H9 (cell line): ENCODE data around the gene CACHD1. TPM values are rescaled to one million over a fixed set of nuclear protein-coding genes. Genes with fewer than 3 reads are reported as not detected.

Source experiments
- DNase-seq: peaks from one replicate; pipeline ENCODE4 v3.0.0-alpha.2; 2017
- H2AFZ ChIP-seq: one replicate; pipeline ENCODE4 v1.6.1; 2013; ENCODE audit warnings: mild to moderate bottlenecking, low read length, control low read depth, moderate library complexity
- H2AK5ac ChIP-seq: 2 replicates; pipeline ENCODE4 v1.6.1; 2013; ENCODE audit warnings: low read length, control low read depth, mixed read lengths; ENCODE audit not compliant: insufficient read length
- H2BK120ac ChIP-seq: one replicate; pipeline ENCODE4 v1.6.1; 2013; ENCODE audit warnings: low read depth, mild to moderate bottlenecking, low read length, control low read depth, inconsistent platforms; ENCODE audit not compliant: poor library complexity, severe bottlenecking
- H2BK12ac ChIP-seq: 2 replicates; pipeline ENCODE4 v1.6.1; 2013; ENCODE audit warnings: low read length, control low read depth, mixed read lengths, low read depth; ENCODE audit not compliant: insufficient read length
- H2BK15ac ChIP-seq: 2 replicates; pipeline ENCODE4 v1.6.1; 2013; ENCODE audit warnings: low read depth, low read length, control low read depth
- H2BK20ac ChIP-seq: one replicate; pipeline ENCODE4 v1.6.1; 2013; ENCODE audit warnings: low read depth, mild to moderate bottlenecking, low read length, control low read depth, inconsistent platforms; ENCODE audit not compliant: poor library complexity, severe bottlenecking
- H2BK5ac ChIP-seq: 2 replicates; pipeline ENCODE4 v1.6.1; 2013; ENCODE audit warnings: low read length, control low read depth, mixed read lengths; ENCODE audit not compliant: insufficient read length
- H3K14ac ChIP-seq: 2 replicates; pipeline ENCODE4 v1.6.1; 2013; ENCODE audit warnings: low read length, control low read depth; ENCODE audit not compliant: insufficient read depth
- H3K18ac ChIP-seq: 2 replicates; pipeline ENCODE4 v1.6.1; 2013; ENCODE audit warnings: low read depth, mild to moderate bottlenecking, mixed read lengths, low read length, control low read depth; ENCODE audit not compliant: insufficient read length
- H3K23ac ChIP-seq: 2 replicates; pipeline ENCODE4 v1.6.1; 2013; ENCODE audit warnings: low read length, control low read depth, mixed read lengths, low read depth; ENCODE audit not compliant: insufficient read length
- H3K23me2 ChIP-seq: 2 replicates; pipeline ENCODE4 v1.6.1; 2013; ENCODE audit warnings: low read depth, mild to moderate bottlenecking, mixed read lengths, low read length, control low read depth; ENCODE audit not compliant: insufficient read length, poor library complexity, severe bottlenecking
- H3K27ac ChIP-seq: 2 replicates; pipeline ENCODE4 v1.5.1; 2013; ENCODE audit warnings: low read length, control low read depth, mixed read lengths, low read depth; ENCODE audit not compliant: insufficient read length
- H3K27me3 ChIP-seq: 2 replicates; pipeline ENCODE4 v1.6.1; 2013; ENCODE audit warnings: low read length, control low read depth, inconsistent platforms; ENCODE audit not compliant: insufficient read depth
- H3K4ac ChIP-seq: 2 replicates; pipeline ENCODE4 v1.6.1; 2013; ENCODE audit warnings: low read depth, mild to moderate bottlenecking, control low read depth, inconsistent platforms, low read length, moderate library complexity
- H3K4me1 ChIP-seq: 2 replicates; pipeline ENCODE4 v1.6.1; 2013; ENCODE audit warnings: low read length, control low read depth, inconsistent platforms; ENCODE audit not compliant: insufficient read depth
- H3K4me2 ChIP-seq: 2 replicates; pipeline ENCODE4 v1.6.1; 2013; ENCODE audit warnings: low read length, control low read depth, mixed read lengths; ENCODE audit not compliant: insufficient read length, insufficient read depth
- H3K56ac ChIP-seq: 2 replicates; pipeline ENCODE4 v1.6.1; 2013; ENCODE audit warnings: low read depth, mild to moderate bottlenecking, mixed read lengths, low read length, control low read depth; ENCODE audit not compliant: insufficient read length
- H3K79me1 ChIP-seq: 2 replicates; pipeline ENCODE4 v1.6.1; 2013; ENCODE audit warnings: low read depth, mild to moderate bottlenecking, moderate library complexity, low read length, control low read depth, inconsistent platforms; ENCODE audit not compliant: insufficient read depth, poor library complexity, severe bottlenecking
- H3K79me2 ChIP-seq: 2 replicates; pipeline ENCODE4 v1.6.1; 2013; ENCODE audit warnings: low read length, control low read depth, inconsistent platforms; ENCODE audit not compliant: insufficient read depth
- H3K9ac ChIP-seq: 2 replicates; pipeline ENCODE4 v1.6.1; 2013; ENCODE audit warnings: low read length, control low read depth, mixed read lengths; ENCODE audit not compliant: insufficient read length; ENCODE audit errors: extremely low read depth
- H3K9me3 ChIP-seq: one replicate; pipeline ENCODE4 v1.6.1; 2013; ENCODE audit warnings: low read depth, low read length, inconsistent platforms; ENCODE audit not compliant: control insufficient read depth
- H3T11ph ChIP-seq: one replicate; pipeline ENCODE4 v1.6.1; 2013; ENCODE audit warnings: mild to moderate bottlenecking, low read length, control low read depth, inconsistent platforms
- H4K20me1 ChIP-seq: one replicate; pipeline ENCODE4 v1.6.1; 2013; ENCODE audit not compliant: control insufficient read depth, insufficient read length, insufficient read depth
- H4K5ac ChIP-seq: 2 replicates; pipeline ENCODE4 v1.6.1; 2013; ENCODE audit warnings: low read depth, mild to moderate bottlenecking, mixed read lengths, low read length, control low read depth; ENCODE audit not compliant: insufficient read length
- H4K8ac ChIP-seq: replicated peaks from 2 replicates; pipeline ENCODE4 v1.6.1; 2013; ENCODE audit warnings: low read length, control low read depth, mixed read lengths, low read depth; ENCODE audit not compliant: insufficient read length
- H4K91ac ChIP-seq: 2 replicates; pipeline ENCODE4 v1.6.1; 2013; ENCODE audit warnings: low read depth, mild to moderate bottlenecking, moderate library complexity, mixed read lengths, low read length, control low read depth; ENCODE audit not compliant: insufficient read length
- H3K27ac Mint-ChIP-seq, 3 experiments: 2 replicates in 2 of 3; 3 replicates in 1 of 3; pipeline ENCODE4 v1.8.0; 2020 to 2021; ENCODE audit warnings: mixed read lengths in 3 of 3, mild to moderate bottlenecking in 1 of 3, moderate library complexity in 1 of 3
- H3K27me3 Mint-ChIP-seq: 2 replicates; pipeline ENCODE4 v1.8.0; 2021; ENCODE audit warnings: low read depth, mild to moderate bottlenecking, moderate library complexity, mixed read lengths
- H3K36me3 Mint-ChIP-seq, 3 experiments: 2 replicates in 2 of 3; 3 replicates in 1 of 3; pipeline ENCODE4 v1.8.0; 2020 to 2021; ENCODE audit warnings: low read depth in 3 of 3, mixed read lengths in 3 of 3; ENCODE audit not compliant: insufficient read depth in 1 of 3
- H3K4me1 Mint-ChIP-seq, 2 experiments: 2 replicates each; pipeline ENCODE4 v1.8.0; 2020; ENCODE audit warnings: mixed read lengths in 2 of 2
- H3K4me3 Mint-ChIP-seq, 2 experiments: 2 replicates in 1 of 2; 3 replicates in 1 of 2; pipeline ENCODE4 v1.8.0; 2020 to 2021; ENCODE audit warnings: mild to moderate bottlenecking in 2 of 2, mixed read lengths in 2 of 2, moderate library complexity in 1 of 2
- H3K9me3 Mint-ChIP-seq, 2 experiments: 2 replicates in 1 of 2; 3 replicates in 1 of 2; pipeline ENCODE4 v1.8.0; 2020; ENCODE audit warnings: mild to moderate bottlenecking in 2 of 2, mixed read lengths in 2 of 2, moderate library complexity in 1 of 2
- WGBS: extraction: QIAGEN DNeasy Blood & Tissue Kit; methylation state at CpG from one replicate; pipeline ENCODE4 v1.1.7; 2013; ENCODE audit warnings: missing lambda C conversion rate, low lambda C conversion rate, mixed read lengths; ENCODE audit not compliant: insufficient read length; ENCODE audit errors: extremely low coverage; 5-methylcytosine and 5-hydroxymethylcytosine counted together
- total RNA-seq: library from RNA; stranded (reverse); gene quantifications from 2 replicates; pipeline ENCODE4 v1.2.1, GENCODE V29; 2021
- TF ChIP-seq, protein P1 (sequence below): fragments of 200-600 bp; sonication (generic); conservative IDR thresholded peaks from 3 replicates; pipeline ENCODE4 v1.8.0; 2021; ENCODE audit warnings: antibody characterized with exemption, mild to moderate bottlenecking

The CACHD1 gene
- total RNA-seq, 1 experiment from 2014 or later = 94.2 TPM

- no peaks in the 10 kb centered on the region for H3K27me3 ChIP-seq
- H2BK120ac ChIP-seq = no peak overlapping the region
- H3K4me3 Mint-ChIP-seq = no peak overlapping the region
- H3K4me1 Mint-ChIP-seq = peaks cover 70 to 73% of the 10 kb centered on the region in 2 experiments
- no peak overlapping the region for H4K5ac ChIP-seq
- no peaks in the 10 kb centered on the region; a peak in 1 of 7 replicates for H3K36me3 Mint-ChIP-seq
- H3K27ac Mint-ChIP-seq = no peak overlapping the region; a peak in 1 of 7 replicates
- no peak overlapping the region for H3K18ac ChIP-seq
- no peak overlapping the region for H3K4me2 ChIP-seq
- no peak overlapping the region for H2BK15ac ChIP-seq
- no peaks in the 10 kb centered on the region for H4K20me1 ChIP-seq
- H3T11ph ChIP-seq = no peak overlapping the region
- no peak overlapping the region for H3K4ac ChIP-seq
- no peaks in the 10 kb centered on the region for H3K9me3 Mint-ChIP-seq
- H3K79me1 ChIP-seq = peaks cover 5% of the 10 kb centered on the region
- no CpG with 5 or more reads among the region's 4 CpGs for WGBS
- H2AFZ ChIP-seq = no peak overlapping the region
- no peak overlapping the region for H3K23ac ChIP-seq
- H2BK20ac ChIP-seq = no peak overlapping the region
- TF ChIP-seq, protein P1, sequence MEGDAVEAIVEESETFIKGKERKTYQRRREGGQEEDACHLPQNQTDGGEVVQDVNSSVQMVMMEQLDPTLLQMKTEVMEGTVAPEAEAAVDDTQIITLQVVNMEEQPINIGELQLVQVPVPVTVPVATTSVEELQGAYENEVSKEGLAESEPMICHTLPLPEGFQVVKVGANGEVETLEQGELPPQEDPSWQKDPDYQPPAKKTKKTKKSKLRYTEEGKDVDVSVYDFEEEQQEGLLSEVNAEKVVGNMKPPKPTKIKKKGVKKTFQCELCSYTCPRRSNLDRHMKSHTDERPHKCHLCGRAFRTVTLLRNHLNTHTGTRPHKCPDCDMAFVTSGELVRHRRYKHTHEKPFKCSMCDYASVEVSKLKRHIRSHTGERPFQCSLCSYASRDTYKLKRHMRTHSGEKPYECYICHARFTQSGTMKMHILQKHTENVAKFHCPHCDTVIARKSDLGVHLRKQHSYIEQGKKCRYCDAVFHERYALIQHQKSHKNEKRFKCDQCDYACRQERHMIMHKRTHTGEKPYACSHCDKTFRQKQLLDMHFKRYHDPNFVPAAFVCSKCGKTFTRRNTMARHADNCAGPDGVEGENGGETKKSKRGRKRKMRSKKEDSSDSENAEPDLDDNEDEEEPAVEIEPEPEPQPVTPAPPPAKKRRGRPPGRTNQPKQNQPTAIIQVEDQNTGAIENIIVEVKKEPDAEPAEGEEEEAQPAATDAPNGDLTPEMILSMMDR = no peak
- peaks cover 16% of the 10 kb centered on the region; the same call in 1 of the 2 replicates for H3K79me2 ChIP-seq
- no peak overlapping the region for H4K91ac ChIP-seq
- no peak overlapping the region for H3K56ac ChIP-seq
- no peak for DNase-seq
- no peak overlapping the region for H2BK5ac ChIP-seq
- H3K14ac ChIP-seq = no peak overlapping the region
- no peaks in the 10 kb centered on the region for H3K23me2 ChIP-seq
- no peaks in the 10 kb centered on the region for H3K9me3 ChIP-seq
- H3K27me3 Mint-ChIP-seq = no peaks in the 10 kb centered on the region
- no peak overlapping the region for H4K8ac ChIP-seq
- H3K27ac ChIP-seq = no peak overlapping the region
- H3K4me1 ChIP-seq = peaks cover 14% of the 10 kb centered on the region; the same call in 1 of the 2 replicates
- no peak overlapping the region for H2AK5ac ChIP-seq
- no peak overlapping the region for H2BK12ac ChIP-seq
- no peak overlapping the region for H3K9ac ChIP-seq
Measured at GRCh38 chr1:64543831-64544230, 73.9 kb downstream of the CACHD1 start.
